22Rv1 (cell line): ENCODE measurements around the gene RIPOR1.

Source experiments
- CTCF ChIP-seq: fragments of 450-650 bp; IDR thresholded peaks from 2 replicates; pipeline ENCODE4 v1.5.1; 2017; ENCODE audit warnings: mild to moderate bottlenecking
- ZFX ChIP-seq: fragments of 450-650 bp; IDR thresholded peaks from 2 replicates; pipeline ENCODE4 v1.6.1; 2017; ENCODE audit warnings: antibody characterized with exemption, borderline replicate concordance

- no peak for TF ChIP-seq CTCF
- TF ChIP-seq ZFX = no peak
Observed at GRCh38 chr16:67593701-67594100, 65.1 kb downstream of the RIPOR1 start.
